Lung (tissue), 12 donors: ENCODE data around the gene DHX15. TPM values are rescaled to one million over a fixed set of nuclear protein-coding genes. Genes with fewer than 3 reads are reported as not detected.

ENCODE experiments used
- ATAC-seq: fragments of 200-7000 bp; cut with Tn5 transposase; one replicate; pipeline ENCODE4 v1.9.1; 2020; ENCODE audit warnings: moderate number of reproducible peaks; ENCODE audit not compliant: insufficient read depth, low FRiP score
- DNase-seq, 3 donors: peaks; one replicate each; pipeline ENCODE4 v3.0.0-alpha.2; 2013 to 2017
- H3K27ac ChIP-seq, 2 donors: one replicate each; pipeline ENCODE4 v1.5.1; 2013; ENCODE audit warnings: mild to moderate bottlenecking in 2 of 2, moderate library complexity in 2 of 2, control low read depth in 1 of 2, inconsistent platforms in 1 of 2, low read depth in 1 of 2, low read length in 1 of 2
- H3K27me3 ChIP-seq, 3 donors: one replicate each; pipeline ENCODE4 v1.5.1; 2013; ENCODE audit warnings: low read length in 2 of 3; ENCODE audit not compliant: control insufficient read depth in 3 of 3, insufficient read depth in 3 of 3
- H3K36me3 ChIP-seq, 4 donors: one replicate each; pipeline ENCODE4 v1.5.1; 2013; ENCODE audit warnings: low read length in 4 of 4, mild to moderate bottlenecking in 1 of 4, moderate library complexity in 1 of 4; ENCODE audit not compliant: control insufficient read depth in 4 of 4, insufficient read depth in 4 of 4
- H3K4me1 ChIP-seq, 5 donors: one replicate each; pipeline ENCODE4 v1.5.1; 2013; ENCODE audit warnings: low read length in 5 of 5, mild to moderate bottlenecking in 2 of 5, moderate library complexity in 1 of 5; ENCODE audit not compliant: control insufficient read depth in 5 of 5, insufficient read depth in 5 of 5
- H3K4me3 ChIP-seq: one replicate; pipeline ENCODE4 v1.5.1; 2013; ENCODE audit warnings: mild to moderate bottlenecking, control low read depth, moderate library complexity
- H3K9ac ChIP-seq, 2 donors: one replicate each; pipeline ENCODE4 v1.5.1; 2013; ENCODE audit warnings: low read length in 2 of 2, control low read depth in 1 of 2; ENCODE audit not compliant: insufficient read depth in 1 of 2
- H3K9me3 ChIP-seq, 4 donors: one replicate each; pipeline ENCODE4 v1.5.1; 2013; ENCODE audit warnings: low read length in 3 of 4, mild to moderate bottlenecking in 1 of 4, moderate library complexity in 1 of 4; ENCODE audit not compliant: control insufficient read depth in 4 of 4, insufficient read depth in 3 of 4
- CTCF ChIP-seq: IDR thresholded peaks from 2 replicates; pipeline ENCODE4 v1.5.1; 2012; ENCODE audit warnings: mild to moderate bottlenecking; ENCODE audit errors: control extremely low read depth, extremely low read depth
- WGBS, 2 donors: extraction: QIAGEN DNeasy Blood & Tissue Kit; methylation state at CpG; one replicate each; pipeline ENCODE4 v1.1.7; 2013; 5-methylcytosine and 5-hydroxymethylcytosine counted together
- polyA plus RNA-seq, 2 donors: library from polyadenylated mRNA; stranded (reverse); fragments of 200-250 nt; gene quantifications; one replicate each; pipeline ENCODE4 v1.2.1, GENCODE V29; 2013
- total RNA-seq, 2 donors: library from RNA; depleted of rRNA in 1 of 2; stranded (reverse); fragments of >200 nt in 1 of 2; gene quantifications; one replicate each; pipeline ENCODE4 v1.2.1, GENCODE V29; 2014 to 2021
- donor health status: control.
- donor health status: control.
- donor health status: Bipolar disorder and iron deficiency.
- donor health status: healthy.
- donor health status: DM: yes; HTN: yes; CAD: no.

The DHX15 gene
- total and polyA plus RNA-seq, 4 donors: 60.3 to 292 (median 88.0) TPM

GRCh38 chr4:24615977-24616376, 31.6 kb upstream of the DHX15 start:
- Histone ChIP-seq H3K4me1 (no peaks in the 10 kb centered on the region), H3K27ac (no peak overlapping the region), H3K4me3 (no peak overlapping the region), H3K27me3 (no peaks in the 10 kb centered on the region), H3K36me3 (no peaks in the 10 kb centered on the region), H3K9me3 (peaks cover 0 to 6% (median 2%) of the 10 kb centered on the region in 4 donors), H3K9ac (no peak overlapping the region)
- WGBS, 2 donors: 91% methylated on average over 2 of the region's 2 CpGs
- ATAC-seq (no peak), DNase-seq (no peak)
- no peak for TF ChIP-seq CTCF

GRCh38 chr4:24614881-24615280, 30.5 kb upstream of the DHX15 start:
- Histone ChIP-seq H3K27me3 (no peaks in the 10 kb centered on the region), H3K27ac (no peak overlapping the region), H3K9me3 (peaks cover 0 to 6% (median 2%) of the 10 kb centered on the region in 4 donors), H3K4me1 (no peaks in the 10 kb centered on the region), H3K36me3 (no peaks in the 10 kb centered on the region), H3K9ac (no peak overlapping the region), H3K4me3 (no peak overlapping the region)
- TF ChIP-seq CTCF: no peak
- DNase-seq (no peak), ATAC-seq (no peak)
- 86 to 91% methylated on average over 3 of the region's 3 CpGs for WGBS, 2 donors

- Histone ChIP-seq H3K9ac (no peak overlapping the region), H3K4me3 (no peak overlapping the region), H3K9me3 (peaks cover 0 to 4% (median 0%) of the 10 kb centered on the region in 4 donors), H3K36me3 (no peaks in the 10 kb centered on the region), H3K4me1 (no peaks in the 10 kb centered on the region), H3K27me3 (no peaks in the 10 kb centered on the region), H3K27ac (no peak overlapping the region)
- no peak for TF ChIP-seq CTCF
- 80 to 84% methylated on average over 3 of the region's 3 CpGs for WGBS, 2 donors
- ATAC-seq (no peak), DNase-seq (no peak)
Measured at GRCh38 chr4:24613502-24613901, 29.1 kb upstream of the DHX15 start.

- 89 to 95% methylated on average over 11 of the region's 11 CpGs for WGBS, 2 donors
- Histone ChIP-seq H3K9ac (no peak overlapping the region), H3K9me3 (no peaks in the 10 kb centered on the region), H3K4me3 (no peak overlapping the region), H3K4me1 (peaks cover 0 to 5% (median 0%) of the 10 kb centered on the region in 5 donors), H3K27me3 (no peaks in the 10 kb centered on the region), H3K27ac (no peak overlapping the region), H3K36me3 (no peaks in the 10 kb centered on the region)
- DNase-seq (no peak), ATAC-seq (no peak)
- no peak for TF ChIP-seq CTCF
Measured at GRCh38 chr4:24611575-24611974, 27.2 kb upstream of the DHX15 start.
